PC-9 (cell line): ENCODE measurements around the gene OR2A12. TPM values are rescaled to one million over a fixed set of nuclear protein-coding genes. Genes with fewer than 3 reads are reported as not detected.
"Not testable (repeated sequence)": the region's sequence is repeated elsewhere in the genome, so short reads cannot be mapped to it uniquely, and the experiment has no call there.

Experiments used
- BruUV-seq: library from RNA; stranded (reverse); fragments of 400-500 nt; replicated peaks from 2 replicates; lab custom pipeline; 2021; lab: Mats Ljungman, UMichigan
- CTCF ChIA-PET: fragments of 300-600 bp; sonication (Branson Sonifier 250); formaldehyde crosslinking; loops from one replicate; lab custom pipeline; 2022; ENCODE audit warnings: antibody characterized with exemption; lab: Charles Lee
- POLR2A ChIA-PET: fragments of 300-600 bp; sonication (Branson Sonifier 250); formaldehyde crosslinking; loops from one replicate; lab custom pipeline; 2022; ENCODE audit warnings: antibody characterized with exemption; ENCODE audit not compliant: unreplicated experiment; lab: Charles Lee
- DNase-seq, 2 experiments: peaks; one replicate each; pipeline versions ENCODE4 v3.0.0 to v3.0.0-alpha.2; 2015 to 2022; ENCODE audit warnings: mixed read lengths in 1 of 2
- H2AFZ ChIP-seq: fragments of 200-600 bp; sonication (generic); 2 replicates; pipeline ENCODE4 v1.8.1; 2017; ENCODE audit warnings: antibody characterized with exemption
- H3F3A ChIP-seq: fragments of 200-600 bp; sonication (generic); 2 replicates; pipeline ENCODE4 v1.8.1; 2017; ENCODE audit warnings: antibody characterized with exemption, mild to moderate bottlenecking, low read depth; ENCODE audit not compliant: insufficient read depth
- H3K27ac ChIP-seq: fragments of 200-600 bp; sonication (generic); 2 replicates; pipeline ENCODE4 v1.6.1; 2016; ENCODE audit warnings: mixed run types
- H3K27me3 ChIP-seq: fragments of 200-600 bp; sonication (generic); 2 replicates; pipeline ENCODE4 v1.6.1; 2016; ENCODE audit warnings: low read depth, mixed run types; ENCODE audit not compliant: insufficient read depth
- H3K36me3 ChIP-seq: fragments of 200-600 bp; sonication (generic); 2 replicates; pipeline ENCODE4 v1.6.1; 2016; ENCODE audit warnings: low read depth, mixed run types
- H3K4me1 ChIP-seq: fragments of 200-600 bp; sonication (generic); replicated peaks from 2 replicates; pipeline ENCODE4 v1.6.1; 2016; ENCODE audit warnings: mixed run types; ENCODE audit not compliant: insufficient read depth
- H3K4me2 ChIP-seq: fragments of 200-600 bp; sonication (generic); 2 replicates; pipeline ENCODE4 v1.6.1; 2017; ENCODE audit warnings: mixed run types
- H3K4me3 ChIP-seq: fragments of 200-600 bp; sonication (generic); 2 replicates; pipeline ENCODE4 v1.6.1; 2016; ENCODE audit warnings: mixed run types
- H3K79me2 ChIP-seq: fragments of 200-600 bp; sonication (generic); 2 replicates; pipeline ENCODE4 v1.6.1; 2017; ENCODE audit warnings: low read depth, mixed run types
- H3K9me2 ChIP-seq: fragments of 200-600 bp; sonication (generic); 2 replicates; pipeline ENCODE4 v1.8.1; 2017; ENCODE audit warnings: mild to moderate bottlenecking; ENCODE audit not compliant: insufficient read depth
- H3K9me3 ChIP-seq: fragments of 200-600 bp; sonication (generic); 2 replicates; pipeline ENCODE4 v1.8.1; 2016; ENCODE audit warnings: low read depth; ENCODE audit not compliant: insufficient read depth
- H4K20me1 ChIP-seq: fragments of 200-600 bp; sonication (generic); 2 replicates; pipeline ENCODE4 v1.8.1; 2017; ENCODE audit not compliant: insufficient read depth
- CTCF ChIP-seq: fragments of 200-600 bp; sonication (generic); conservative IDR thresholded peaks from 2 replicates; pipeline ENCODE4 v1.6.1; 2017; ENCODE audit warnings: mixed run types, antibody characterized with exemption, mild to moderate bottlenecking, moderate library complexity
- EZH2 ChIP-seq: fragments of 200-600 bp; sonication (generic); IDR thresholded peaks from 2 replicates; pipeline ENCODE4 v1.8.0; 2017; ENCODE audit warnings: antibody characterized with exemption, low read depth
- intact Hi-C: fragments of 100-400 bp; cut with micrococcal nuclease; formaldehyde crosslinking; loops from one replicate; pipeline ENCODE4 v1.10.0; 2022; ENCODE audit not compliant: unreplicated experiment
- total RNA-seq: library from RNA; stranded (reverse); gene quantifications from 2 replicates; pipeline ENCODE4 v1.2.3, GENCODE V29; 2021

The OR2A12 gene
- total RNA-seq, 1 experiment from 2014 or later: not detected

- H4K20me1 ChIP-seq: no peaks in the 10 kb centered on the region
- H3K27me3 ChIP-seq: no peaks in the 10 kb centered on the region
- DNase-seq: no peak
- CTCF ChIA-PET: no interaction called here
- H3K9me3 ChIP-seq: no peaks in the 10 kb centered on the region
- H3K79me2 ChIP-seq: no peaks in the 10 kb centered on the region
- no peak overlapping the region for H3K27ac ChIP-seq
- H3K4me1 ChIP-seq: no peaks in the 10 kb centered on the region
- no peaks in the 10 kb centered on the region for H3K36me3 ChIP-seq
- H2AFZ ChIP-seq: no peak overlapping the region
- no peaks in the 10 kb centered on the region for H3K9me2 ChIP-seq
- intact Hi-C loops: loop anchor here (5.0 kb wide), 1 partner anchor 938 kb away; no protein-coding TSS in a partner anchor
- H3F3A ChIP-seq: no peaks in the 10 kb centered on the region
- BruUV-seq: no TSS peak
- POLR2A ChIA-PET: no interaction called here
- TF ChIP-seq EZH2: no peak
- no peak for TF ChIP-seq CTCF
- H3K4me3 ChIP-seq: no peak overlapping the region
- H3K4me2 ChIP-seq: no peak overlapping the region
Observed at GRCh38 chr7:144050093-144050492, 36.0 kb upstream of the OR2A12 start.

DNA sequence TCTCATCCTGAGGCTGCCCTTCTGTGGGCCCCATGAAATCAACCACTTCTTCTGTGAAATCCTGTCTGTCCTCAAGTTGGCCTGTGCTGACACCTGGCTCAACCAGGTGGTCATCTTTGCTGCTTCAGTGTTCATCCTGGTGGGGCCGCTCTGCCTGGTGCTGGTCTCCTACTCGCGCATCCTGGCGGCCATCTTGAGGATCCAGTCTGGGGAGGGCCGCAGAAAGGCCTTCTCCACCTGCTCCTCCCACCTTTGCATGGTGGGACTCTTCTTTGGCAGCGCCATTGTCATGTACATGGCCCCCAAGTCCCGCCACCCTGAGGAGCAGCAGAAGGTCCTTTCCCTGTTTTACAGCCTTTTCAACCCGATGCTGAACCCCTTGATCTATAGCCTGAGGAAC is 35.2 kb upstream of the OR2A12 start:
- CTCF ChIA-PET, DNase-seq, H3K27ac ChIP-seq: not testable (repeated sequence)

DNA sequence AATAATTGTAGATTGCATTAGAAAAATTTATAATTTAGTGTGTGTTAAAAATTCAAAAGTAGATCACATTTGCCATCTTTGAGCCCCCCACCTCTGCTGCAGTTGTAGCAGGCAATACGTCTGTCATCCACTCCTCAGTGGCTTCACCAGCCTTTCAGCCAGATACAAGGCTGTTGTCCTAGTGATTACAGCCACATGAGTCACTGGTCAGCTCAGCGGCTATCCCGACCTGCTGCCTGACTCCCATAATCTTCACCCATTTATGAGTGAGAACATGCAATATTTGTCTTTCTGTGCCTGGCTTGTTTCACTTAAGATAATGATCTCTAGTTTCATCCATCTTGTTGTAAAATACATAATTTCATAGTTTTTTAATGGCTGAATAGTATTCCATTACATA is 28.1 kb upstream of the OR2A12 start:
- Histone ChIP-seq H3K9me2 (no peaks in the 10 kb centered on the region), H2AFZ (no peak overlapping the region), H3K79me2 (no peaks in the 10 kb centered on the region), H3K36me3 (no peaks in the 10 kb centered on the region), H4K20me1 (no peaks in the 10 kb centered on the region), H3K4me1 (no peaks in the 10 kb centered on the region), H3F3A (no peaks in the 10 kb centered on the region), H3K9me3 (no peaks in the 10 kb centered on the region), H3K27me3 (no peaks in the 10 kb centered on the region), H3K4me2 (no peak overlapping the region), H3K4me3 (no peak overlapping the region), H3K27ac (no peak overlapping the region)
- TF ChIP-seq CTCF (no peak), EZH2 (no peak)
- CTCF ChIA-PET: no interaction called here
- intact Hi-C loops: loop anchor here (5.0 kb wide), 1 partner anchor 334 kb away; no protein-coding TSS in a partner anchor
- POLR2A ChIA-PET: no interaction called here
- no peak for DNase-seq
- BruUV-seq: no TSS peak

More for the DNA sequence above, 35.2 kb upstream of the OR2A12 start:
- H3F3A ChIP-seq, H3K36me3 ChIP-seq, H3K9me3 ChIP-seq, H3K79me2 ChIP-seq, H3K4me1 ChIP-seq, POLR2A ChIA-PET, H2AFZ ChIP-seq, H3K4me2 ChIP-seq, BruUV-seq, H3K9me2 ChIP-seq, H4K20me1 ChIP-seq, H3K27me3 ChIP-seq, H3K4me3 ChIP-seq: not testable (repeated sequence)
- intact Hi-C loops: loop anchor here (5.0 kb wide), 1 partner anchor 939 kb away; no protein-coding TSS in a partner anchor

DNA sequence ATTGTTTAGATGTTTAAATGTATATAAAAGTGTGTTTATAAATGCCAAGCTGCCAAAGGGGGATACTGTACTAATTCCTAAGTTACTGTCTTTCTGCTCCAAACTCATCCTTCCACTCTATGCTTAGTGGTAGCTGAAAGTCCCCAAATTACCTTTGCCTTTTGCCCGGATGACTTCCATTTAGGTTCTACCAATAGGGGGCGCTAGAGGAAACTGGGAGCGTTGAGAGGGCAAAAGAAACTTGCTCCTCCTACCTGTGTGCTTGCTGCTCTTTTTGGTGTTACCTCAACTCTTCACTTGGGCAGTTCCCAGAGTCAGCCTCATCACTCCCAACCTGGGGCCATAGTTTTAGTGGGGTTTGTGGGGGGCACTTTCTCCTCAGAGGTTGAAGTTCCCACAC is 22.4 kb upstream of the OR2A12 start:
- ChIA-PET POLR2A (no interaction called here), CTCF (no interaction called here)
- H3K36me3 ChIP-seq: no peaks in the 10 kb centered on the region
- no peak overlapping the region for H2AFZ ChIP-seq
- intact Hi-C loops: no loop called here
- no peaks in the 10 kb centered on the region for H3K9me3 ChIP-seq
- no peak overlapping the region for H3K4me2 ChIP-seq
- H3K27ac ChIP-seq: no peak overlapping the region
- no peaks in the 10 kb centered on the region for H3K79me2 ChIP-seq
- BruUV-seq: no TSS peak
- H4K20me1 ChIP-seq: no peaks in the 10 kb centered on the region
- no peak for TF ChIP-seq EZH2
- peak; percentile 57 for TF ChIP-seq CTCF
- no peaks in the 10 kb centered on the region for H3F3A ChIP-seq
- H3K4me3 ChIP-seq: no peak overlapping the region
- H3K27me3 ChIP-seq: no peaks in the 10 kb centered on the region
- H3K9me2 ChIP-seq: no peaks in the 10 kb centered on the region
- no peaks in the 10 kb centered on the region for H3K4me1 ChIP-seq
- no peak for DNase-seq
